Transverse colon (tissue), 4 donors: ENCODE measurements around the gene SNX5. TPM values are rescaled to one million over a fixed set of nuclear protein-coding genes. Genes with fewer than 3 reads are reported as not detected.

Source experiments
- DNase-seq: peaks from one replicate; pipeline ENCODE4 v3.0.0-alpha.2; 2019
- H3K27ac ChIP-seq, 4 donors: fragments of 200-600 bp; sonication (generic); 2 replicates each; pipeline ENCODE4 v1.5.1; 2016 to 2018; ENCODE audit warnings: inconsistent platforms in 4 of 4
- H3K27me3 ChIP-seq: fragments of 200-600 bp; sonication (generic); 2 replicates; pipeline ENCODE4 v1.5.1; 2017; ENCODE audit warnings: inconsistent platforms
- H3K36me3 ChIP-seq, 4 donors: fragments of 200-600 bp; sonication (generic); 2 replicates each; pipeline ENCODE4 v1.5.1; 2017 to 2019; ENCODE audit warnings: inconsistent platforms in 4 of 4
- H3K4me1 ChIP-seq, 4 donors: fragments of 200-600 bp; sonication (generic); 2 replicates each; pipeline ENCODE4 v1.5.1; 2017 to 2020; ENCODE audit warnings: inconsistent platforms in 4 of 4
- H3K4me3 ChIP-seq, 4 donors: fragments of 200-600 bp; sonication (generic); 1 replicate in 1 of 4; 2 replicates in 3 of 4; pipeline versions ENCODE4 v1.5.1 to v1.6.1; 2017 to 2019; ENCODE audit warnings: inconsistent platforms in 4 of 4
- H3K9me3 ChIP-seq, 2 donors: fragments of 200-600 bp; sonication (generic); 2 replicates each; pipeline ENCODE4 v1.5.1; 2017 to 2019; ENCODE audit warnings: inconsistent platforms in 2 of 2
- CTCF ChIP-seq, 5 experiments: fragments of 200-600 bp in 3 of 5; fragments of 450-650 bp in 2 of 5; sonication (generic) in 3 of 5; IDR thresholded peaks; 1 replicate in 2 of 5; 2 replicates in 3 of 5; pipeline ENCODE4 v1.5.1; 2016 to 2017; ENCODE audit warnings: antibody characterized with exemption in 5 of 5, inconsistent platforms in 3 of 5, mild to moderate bottlenecking in 2 of 5, moderate library complexity in 1 of 5
- EP300 ChIP-seq: sonication (generic); formaldehyde crosslinking; IDR thresholded peaks from one replicate; pipeline ENCODE4 v1.6.1; 2017; ENCODE audit warnings: antibody characterized with exemption, low read depth
- POLR2A ChIP-seq: fragments of 450-650 bp; IDR thresholded peaks from one replicate; pipeline ENCODE4 v1.6.1; 2016; ENCODE audit warnings: antibody characterized with exemption, mild to moderate bottlenecking, moderate library complexity
- POLR2AphosphoS5 ChIP-seq, 3 donors: sonication (generic); formaldehyde crosslinking; IDR thresholded peaks; one replicate each; pipeline ENCODE4 v1.6.1; 2016; ENCODE audit warnings: antibody characterized with exemption in 3 of 3
- WGBS, 2 donors: methylation state at CpG; one replicate each; pipeline ENCODE4 v1.1.5; 2018; ENCODE audit warnings: low coverage in 1 of 2; 5-methylcytosine and 5-hydroxymethylcytosine counted together
- in situ Hi-C, 4 donors: fragments of 200-750 bp; cut with MboI; loops; one replicate each; pipeline versions ENCODE4 v1.15.0 to v1.15.1; 2017; ENCODE audit warnings: low sequenced_read_pairs in 3 of 4, low pct_ligation_motif_present in 1 of 4, low pct_unique_long_range_greater_than_20kb in 1 of 4
- intact Hi-C: fragments of 100-400 bp; cut with DNase I; formaldehyde crosslinking; loops from one replicate; pipeline ENCODE4 v1.15.1; 2023; ENCODE audit warnings: low total_unique reads
- total RNA-seq, 4 donors: library from RNA; depleted of rRNA; stranded (reverse); fragments of >200 nt; gene quantifications; one replicate each; pipeline ENCODE4 v1.1.0, GENCODE V29; 2016

Gene SNX5
- total RNA-seq, 4 donors from 2014 or later, result 91.9 to 160 (median 122) TPM

- DNase-seq, result no peak
- no peak overlapping the region for H3K4me3 ChIP-seq
- intact Hi-C loops, result no loop called here
- H3K36me3 ChIP-seq, result peaks cover 0 to 31% (median 10%) of the 10 kb centered on the region in 4 donors
- no peaks in the 10 kb centered on the region for H3K27me3 ChIP-seq
- 33 to 57% methylated on average over 1 to 6 of the region's 6 CpGs for WGBS, 2 donors
- peaks cover 19 to 38% (median 26%) of the 10 kb centered on the region in 4 donors for H3K4me1 ChIP-seq
- in situ Hi-C loops, result loop anchor here in 1 of 4 donors (25.0 kb wide), 2 partner anchors 278 to 428 kb away; no protein-coding TSS in a partner anchor
- no peak for TF ChIP-seq POLR2A
- TF ChIP-seq EP300, result no peak
- no peak for TF ChIP-seq POLR2AphosphoS5 (IDR thresholded peaks at IDR 0.05)
- TF ChIP-seq CTCF (IDR thresholded peaks at IDR 0.05), result no peak
- no peaks in the 10 kb centered on the region for H3K9me3 ChIP-seq
- no peak overlapping the region for H3K27ac ChIP-seq
Observed at GRCh38 chr20:17940224-17940971, 28.2 kb downstream of the SNX5 start.

GRCh38 chr20:17939622-17940223 lies 28.9 kb downstream of the SNX5 start:
- no peaks in the 10 kb centered on the region for H3K27me3 ChIP-seq
- H3K9me3 ChIP-seq, result no peaks in the 10 kb centered on the region
- H3K4me3 ChIP-seq, result no peak overlapping the region
- no peak for DNase-seq
- H3K4me1 ChIP-seq, result peaks cover 19 to 43% (median 26%) of the 10 kb centered on the region in 4 donors
- in situ Hi-C loops (loop anchor here in 1 of 4 donors (25.0 kb wide), 2 partner anchors 277 to 427 kb away; no protein-coding TSS in a partner anchor), intact Hi-C loops (no loop called here)
- H3K36me3 ChIP-seq, result peaks cover 0 to 25% (median 7%) of the 10 kb centered on the region in 4 donors
- no peak for TF ChIP-seq POLR2A
- no peak for TF ChIP-seq POLR2AphosphoS5 (IDR thresholded peaks at IDR 0.05)
- TF ChIP-seq EP300, result no peak
- no peak for TF ChIP-seq CTCF (IDR thresholded peaks at IDR 0.05)
- 62% methylated on average over 7 of the region's 7 CpGs; no CpG with 5 or more reads in 1 of the 2 donors for WGBS, 2 donors
- peak overlapping the region in 3 of 4 donors; percentile 50 to 73 (median 73) for H3K27ac ChIP-seq

DNA sequence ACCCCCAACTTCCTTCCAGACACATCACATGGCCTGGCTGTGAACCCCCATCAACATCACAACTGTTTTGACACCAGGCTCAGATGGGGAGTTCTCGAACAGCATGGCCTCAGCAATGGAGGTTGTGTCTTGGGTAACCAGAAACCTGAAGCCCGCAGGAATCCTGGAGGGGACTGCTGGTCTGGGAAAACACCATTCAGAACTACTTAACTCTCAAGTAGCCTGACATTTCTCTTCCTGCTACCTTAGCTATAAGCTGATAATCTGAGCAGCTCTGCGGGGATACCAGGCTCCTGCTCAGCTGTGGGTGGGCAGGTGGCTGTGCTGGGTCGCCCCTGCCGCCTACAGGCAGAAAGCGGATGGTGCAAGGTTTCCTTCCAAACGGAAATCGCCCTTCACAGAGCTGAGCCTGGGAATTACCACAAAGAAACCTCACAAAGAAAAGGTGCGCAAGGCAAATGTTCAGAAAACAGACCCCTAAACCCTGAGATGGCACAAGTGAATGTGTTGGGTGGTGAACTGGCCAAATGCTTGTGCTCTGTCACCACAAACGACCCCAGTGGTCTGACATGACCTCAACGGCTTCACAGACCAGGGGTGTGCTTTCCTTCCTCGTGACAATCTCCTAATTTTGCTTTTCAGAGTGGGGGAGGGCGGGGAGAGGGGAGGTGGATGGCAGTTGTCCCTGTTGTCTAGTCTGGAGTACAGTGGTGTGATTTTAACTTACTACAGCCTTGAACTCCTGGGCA lies 29.5 kb downstream of the SNX5 start:
- H3K4me1 ChIP-seq, result peaks cover 19 to 43% (median 26%) of the 10 kb centered on the region in 4 donors
- TF ChIP-seq POLR2AphosphoS5 (IDR thresholded peaks at IDR 0.05) (no peak), CTCF (IDR thresholded peaks at IDR 0.05) (peak; percentile 86 to 94 (median 89))
- DNase-seq, result peak; percentile 78
- in situ Hi-C loops (loop anchor here in 1 of 4 donors (25.0 kb wide), 2 partner anchors 277 to 427 kb away; no protein-coding TSS in a partner anchor), intact Hi-C loops (no loop called here)
- no peak overlapping the region for H3K4me3 ChIP-seq
- peak overlapping the region; percentile 40 to 73 (median 62) for H3K27ac ChIP-seq
- no peaks in the 10 kb centered on the region for H3K9me3 ChIP-seq
- WGBS, 2 donors, result 13% methylated on average over 13 of the region's 13 CpGs; no CpG with 5 or more reads in 1 of the 2 donors
- H3K27me3 ChIP-seq, result no peaks in the 10 kb centered on the region
- H3K36me3 ChIP-seq, result peaks cover 0 to 18% (median 7%) of the 10 kb centered on the region in 4 donors
